Left renal cortex interstitium (tissue), 4 donors: ENCODE data around the gene NBDY. TPM values are rescaled to one million over a fixed set of nuclear protein-coding genes. Genes with fewer than 3 reads are reported as not detected.

Experiments
- DNase-seq, 4 donors: peaks; one replicate each; pipeline ENCODE4 v3.0.0-alpha.2; 2013; ENCODE audit warnings: low read depth in 4 of 4, low spot score in 2 of 4, missing footprints in 1 of 4
- polyA plus RNA-seq, 4 donors: library from polyadenylated mRNA; unstranded; fragments of 120-200 nt; gene quantifications; one replicate each; pipeline ENCODE4 v1.2.1, GENCODE V29; 2013; ENCODE audit not compliant: insufficient read length in 4 of 4

NBDY gene
- polyA plus RNA-seq, 4 donors, result 85.4 to 112 (median 96.6) TPM

- DNase-seq, result no peak
Measured at GRCh38 chrX:56784666-56785065, 55.6 kb downstream of the NBDY start.

DNA sequence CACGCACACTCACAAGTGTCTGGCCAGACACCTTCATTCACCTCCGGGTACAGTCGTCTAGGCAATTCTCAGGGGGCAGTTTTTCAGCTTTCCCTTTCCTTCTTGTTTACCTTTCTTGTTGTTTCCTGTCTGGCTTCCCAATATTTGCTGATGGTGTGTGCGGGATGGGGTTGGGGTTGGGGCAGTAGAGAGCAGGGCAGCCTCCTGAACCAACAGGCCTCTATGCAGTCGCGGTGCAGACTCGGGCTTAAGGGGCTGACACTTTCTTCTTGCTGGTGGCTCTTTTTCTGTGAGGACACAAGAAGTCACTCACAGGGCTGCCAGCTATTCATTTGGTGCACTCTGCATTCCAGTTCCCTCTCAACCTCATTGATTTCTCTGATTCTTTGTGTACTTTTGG lies 56.4 kb downstream of the NBDY start:
- DNase-seq, result no peak

DNA sequence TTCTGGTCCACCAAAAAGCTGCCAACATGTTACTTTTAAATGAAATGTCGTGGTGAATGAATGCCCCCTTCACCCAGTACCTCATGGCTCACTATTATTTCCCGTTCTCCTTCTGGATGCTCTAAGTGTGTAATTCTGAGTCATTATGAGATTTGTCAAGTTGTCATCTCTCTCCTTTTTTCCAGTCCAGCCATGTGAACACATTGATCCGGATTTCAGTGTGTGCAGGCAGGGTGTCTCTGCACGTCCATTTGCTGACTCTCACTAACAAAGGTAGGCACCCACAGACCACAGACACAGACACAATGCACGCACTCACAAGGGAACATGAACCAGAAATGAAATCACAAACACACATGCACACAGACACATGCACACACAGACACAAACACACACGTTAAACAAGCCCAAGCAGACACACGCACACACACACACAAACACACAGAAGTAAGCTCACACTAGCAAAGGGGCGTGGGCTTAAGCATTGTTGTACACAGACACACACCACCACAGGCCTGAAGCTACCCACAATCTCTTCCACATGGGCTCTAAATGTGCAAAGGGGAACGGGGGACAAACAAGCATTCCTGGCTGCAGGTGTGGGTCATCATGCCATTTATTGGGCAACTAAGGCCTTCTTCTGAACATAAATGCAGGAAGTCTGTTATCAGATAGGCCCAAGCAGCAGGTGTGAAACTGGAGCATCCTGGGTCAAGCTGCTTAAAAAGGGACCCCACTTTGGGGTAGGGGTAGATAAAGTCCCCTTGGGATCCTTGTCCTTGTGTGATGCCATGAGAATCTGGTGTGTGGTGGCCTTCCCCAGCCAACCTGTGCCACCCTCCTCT lies 58.1 kb downstream of the NBDY start:
- no peak for DNase-seq

DNA sequence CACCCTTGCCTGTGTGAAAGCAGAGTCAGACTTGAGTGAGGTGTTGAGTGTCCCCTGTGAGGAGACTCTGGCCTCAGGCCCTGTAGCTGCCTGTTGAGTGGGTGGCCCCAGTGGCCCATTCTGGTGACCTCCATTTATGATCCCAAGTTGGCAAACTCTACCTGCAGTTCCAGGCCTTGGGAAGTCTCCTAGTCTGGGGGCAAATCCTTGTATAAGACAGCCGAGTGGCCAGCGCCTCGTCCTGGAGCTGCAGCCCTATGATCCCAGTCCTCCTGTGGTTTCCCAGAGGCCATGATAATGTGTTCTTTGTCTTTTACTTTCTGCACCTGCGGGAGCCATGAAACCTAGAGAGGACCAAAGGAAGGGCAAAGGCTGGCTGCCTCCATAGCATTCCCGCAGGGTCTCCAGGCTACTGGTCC lies 58.7 kb downstream of the NBDY start:
- DNase-seq, result no peak

DNA sequence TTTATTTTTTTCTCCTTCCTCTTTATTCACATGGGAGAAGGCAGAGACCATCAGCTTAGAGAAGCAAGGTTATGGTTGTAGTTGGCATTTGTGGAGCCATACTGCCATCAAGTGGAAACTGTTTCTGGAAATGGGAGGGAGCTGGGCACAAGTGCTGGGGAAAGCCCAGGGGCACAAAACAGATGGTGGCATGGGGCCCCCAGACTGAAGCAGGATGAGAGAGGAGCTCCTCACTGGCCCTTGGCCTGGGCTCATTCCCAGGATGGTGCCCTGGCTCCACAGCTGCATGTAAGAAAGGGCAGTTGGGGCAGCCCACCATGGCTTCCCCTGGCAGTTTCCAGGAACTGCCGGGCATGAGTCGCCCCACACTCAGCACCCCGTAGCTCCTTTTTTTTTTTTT lies 59.2 kb downstream of the NBDY start:
- no peak for DNase-seq

- DNase-seq, result no peak
Measured at GRCh38 chrX:56788717-56789122, 59.7 kb downstream of the NBDY start.

DNA sequence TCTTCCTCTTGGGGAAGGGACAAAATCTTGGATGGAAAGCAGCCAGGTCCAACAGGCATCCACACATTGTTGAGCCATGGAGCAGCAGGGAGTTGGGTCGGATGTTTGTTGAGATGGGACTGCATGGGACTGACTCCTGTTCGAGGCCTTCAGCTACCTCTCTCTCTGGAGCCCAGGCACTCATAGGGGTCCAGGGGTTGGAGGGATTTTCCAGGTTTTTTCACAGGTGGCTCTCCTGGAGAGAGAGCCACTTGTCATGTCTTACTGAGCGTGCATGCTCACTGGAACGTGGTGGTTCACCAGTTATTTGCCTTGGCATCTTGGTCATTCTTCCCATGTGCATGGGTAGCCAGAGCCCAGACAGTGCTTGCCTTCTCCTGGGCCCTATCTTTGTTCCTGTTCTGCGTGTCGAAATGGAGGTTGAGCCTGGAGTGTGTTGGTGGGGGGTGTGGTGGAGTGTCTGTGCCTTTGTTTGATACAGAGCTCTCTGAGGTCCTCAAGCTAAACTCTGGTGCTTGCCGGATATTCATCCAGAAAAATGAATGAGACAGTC lies 60.6 kb downstream of the NBDY start:
- no peak for DNase-seq

- no peak for DNase-seq
Measured at GRCh38 chrX:56790778-56791177, 61.7 kb downstream of the NBDY start.

DNA sequence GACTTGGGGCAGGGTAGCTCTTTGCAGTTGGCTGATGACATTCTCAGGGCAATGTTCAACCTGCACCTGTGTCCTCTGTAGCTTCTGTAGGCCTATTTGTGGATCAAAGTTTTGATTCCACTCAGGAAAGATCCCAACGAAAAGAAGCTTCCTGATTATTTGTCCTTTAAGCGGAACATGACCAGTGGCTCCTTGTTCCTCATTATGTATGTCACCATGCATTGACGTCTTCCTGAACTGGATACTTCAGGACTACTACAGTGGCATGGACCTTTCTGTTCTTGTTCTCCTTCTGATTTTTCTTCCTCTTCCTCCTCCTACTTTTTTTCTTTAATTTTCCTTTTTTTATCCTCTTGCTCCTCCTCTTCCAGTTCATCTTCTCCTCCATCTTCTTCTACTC lies 62.4 kb downstream of the NBDY start:
- no peak for DNase-seq

DNA sequence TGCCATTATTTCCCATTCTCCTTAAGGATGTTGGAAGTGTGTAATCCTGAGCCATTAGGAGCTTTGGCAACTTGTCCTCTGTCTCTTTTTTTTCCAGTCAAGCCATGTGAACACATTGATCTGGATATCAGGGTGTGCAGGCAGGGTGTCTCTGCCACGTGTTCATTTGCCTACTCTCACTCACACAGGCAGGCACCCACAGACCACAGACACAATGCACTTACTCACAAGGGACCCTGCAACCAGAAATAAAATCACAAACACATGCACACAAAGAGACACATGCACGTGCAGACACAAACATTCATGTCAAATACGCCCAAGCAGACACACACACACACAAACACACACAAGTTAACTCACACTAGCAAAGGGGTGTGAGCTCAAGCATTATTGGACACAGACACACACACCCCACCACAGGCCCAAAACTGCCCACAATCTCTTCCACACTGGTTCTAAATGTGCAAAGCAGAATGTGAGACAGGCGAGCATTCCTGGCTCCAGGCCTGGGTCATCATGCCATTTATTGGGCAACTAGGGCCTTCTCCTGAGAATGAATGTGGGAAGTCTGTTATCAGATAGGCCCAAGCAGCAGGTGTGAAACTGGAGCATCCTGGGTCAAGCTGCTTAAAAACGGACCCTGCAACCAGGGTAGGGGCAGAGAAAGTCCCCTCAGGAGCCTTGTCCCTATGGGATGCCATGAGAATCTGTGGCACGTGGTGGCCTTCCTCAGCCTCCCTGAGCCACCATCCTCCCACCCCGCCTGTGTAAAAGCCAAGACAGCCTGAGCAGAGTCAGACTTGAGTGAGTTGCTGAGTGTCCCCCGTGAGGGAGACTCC lies 63.4 kb downstream of the NBDY start:
- no peak for DNase-seq

DNA sequence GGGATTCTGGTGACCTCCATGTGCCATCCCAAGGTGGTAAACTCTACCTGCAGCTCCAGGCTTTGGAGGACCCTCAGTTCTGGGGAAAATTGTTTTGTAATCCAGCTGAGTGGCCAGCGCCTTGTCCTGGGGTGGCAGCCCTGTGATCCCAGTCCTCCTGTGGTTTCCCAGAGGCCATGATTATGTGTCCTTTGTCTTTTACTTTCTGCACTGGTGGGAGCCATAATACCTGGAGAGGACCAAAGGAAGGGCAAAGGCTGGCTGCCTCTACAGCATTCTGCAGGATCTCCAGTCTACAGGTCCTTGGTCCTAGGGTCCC lies 64.0 kb downstream of the NBDY start:
- DNase-seq, result no peak

GRCh38 chrX:56793521-56794320 lies 64.7 kb downstream of the NBDY start:
- DNase-seq, result no peak

GRCh38 chrX:56794404-56795230 lies 65.6 kb downstream of the NBDY start:
- no peak for DNase-seq

- DNase-seq, result no peak
Measured at GRCh38 chrX:56795309-56795868, 66.3 kb downstream of the NBDY start.

- DNase-seq, result no peak
Measured at GRCh38 chrX:56796641-56797395, 67.8 kb downstream of the NBDY start.

DNA sequence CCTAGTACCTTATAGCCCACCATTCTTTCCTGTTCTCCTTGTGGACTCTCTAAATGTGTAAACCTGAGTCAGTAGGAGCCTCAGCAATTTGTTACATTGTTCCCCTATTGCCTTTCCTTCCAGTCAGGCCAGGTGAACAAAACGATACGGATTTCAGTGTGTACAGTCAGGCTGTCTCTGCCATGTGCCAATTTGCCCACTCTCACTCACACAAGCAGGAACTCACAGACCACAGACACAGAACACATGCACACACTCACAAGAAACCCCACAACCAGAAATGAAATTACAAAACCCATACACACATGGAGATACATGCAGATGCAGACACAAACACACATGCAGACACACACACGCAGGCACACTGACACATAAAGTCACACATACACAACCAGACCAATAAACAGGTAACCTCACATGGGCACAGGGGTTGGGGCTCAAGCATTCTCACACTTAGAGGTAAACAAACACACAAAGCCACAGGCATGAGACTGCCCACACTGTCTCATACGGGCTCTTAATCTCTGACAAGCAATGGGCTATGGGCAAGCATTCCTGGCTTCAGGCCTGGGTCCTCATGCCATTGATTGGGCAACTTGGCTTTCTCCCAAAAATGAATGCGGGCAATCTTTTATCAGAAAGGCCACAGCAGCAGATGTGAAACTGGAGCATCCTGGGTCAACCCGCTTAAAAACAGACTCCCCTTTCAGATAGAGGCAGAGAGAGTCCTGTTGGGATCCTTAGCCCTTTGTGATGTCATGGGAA lies 68.7 kb downstream of the NBDY start:
- no peak for DNase-seq

DNA sequence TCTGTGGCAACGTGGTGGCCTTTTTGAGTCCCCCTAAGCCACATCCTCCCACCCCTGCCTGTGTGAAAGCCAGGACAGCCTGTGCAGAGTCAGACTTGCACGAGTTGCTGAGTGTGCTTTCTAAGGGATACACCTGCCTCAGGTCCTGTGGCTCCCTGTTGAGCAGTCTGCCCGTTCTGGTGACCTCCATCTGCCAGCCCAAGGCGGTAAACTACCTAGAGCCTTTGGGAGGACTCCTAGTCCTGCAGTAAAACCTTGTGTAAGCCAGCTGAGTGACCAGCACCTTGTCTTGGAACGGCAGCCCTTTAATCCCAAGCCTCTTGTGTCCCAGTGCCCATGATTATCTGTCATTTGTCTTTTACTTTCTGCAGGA lies 69.3 kb downstream of the NBDY start:
- DNase-seq, result no peak
